ENCODE results near the gene EXOC3.

EXOC3 gene

DNA sequence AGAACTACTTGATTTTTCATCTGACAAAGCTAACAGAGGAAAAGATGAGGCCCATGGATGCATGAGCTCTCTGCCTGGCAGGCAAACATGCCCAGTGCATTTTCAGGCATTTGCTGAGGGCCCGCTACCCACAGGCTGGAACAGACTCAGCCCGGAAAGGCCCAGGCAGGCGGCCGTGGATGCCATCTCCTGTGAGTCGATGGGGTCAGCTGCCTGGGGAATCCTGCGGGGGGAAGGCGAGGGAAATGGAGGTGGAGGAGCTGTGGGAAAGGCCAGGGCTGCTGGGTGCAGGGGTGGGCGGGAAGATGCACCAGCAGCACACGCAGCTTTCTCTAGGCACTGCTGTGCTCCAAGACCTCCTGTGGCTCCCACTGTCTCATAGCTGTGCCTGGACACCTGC, 67.5 kb downstream of the EXOC3 start:
- TF ChIP-seq, protein P1, sequence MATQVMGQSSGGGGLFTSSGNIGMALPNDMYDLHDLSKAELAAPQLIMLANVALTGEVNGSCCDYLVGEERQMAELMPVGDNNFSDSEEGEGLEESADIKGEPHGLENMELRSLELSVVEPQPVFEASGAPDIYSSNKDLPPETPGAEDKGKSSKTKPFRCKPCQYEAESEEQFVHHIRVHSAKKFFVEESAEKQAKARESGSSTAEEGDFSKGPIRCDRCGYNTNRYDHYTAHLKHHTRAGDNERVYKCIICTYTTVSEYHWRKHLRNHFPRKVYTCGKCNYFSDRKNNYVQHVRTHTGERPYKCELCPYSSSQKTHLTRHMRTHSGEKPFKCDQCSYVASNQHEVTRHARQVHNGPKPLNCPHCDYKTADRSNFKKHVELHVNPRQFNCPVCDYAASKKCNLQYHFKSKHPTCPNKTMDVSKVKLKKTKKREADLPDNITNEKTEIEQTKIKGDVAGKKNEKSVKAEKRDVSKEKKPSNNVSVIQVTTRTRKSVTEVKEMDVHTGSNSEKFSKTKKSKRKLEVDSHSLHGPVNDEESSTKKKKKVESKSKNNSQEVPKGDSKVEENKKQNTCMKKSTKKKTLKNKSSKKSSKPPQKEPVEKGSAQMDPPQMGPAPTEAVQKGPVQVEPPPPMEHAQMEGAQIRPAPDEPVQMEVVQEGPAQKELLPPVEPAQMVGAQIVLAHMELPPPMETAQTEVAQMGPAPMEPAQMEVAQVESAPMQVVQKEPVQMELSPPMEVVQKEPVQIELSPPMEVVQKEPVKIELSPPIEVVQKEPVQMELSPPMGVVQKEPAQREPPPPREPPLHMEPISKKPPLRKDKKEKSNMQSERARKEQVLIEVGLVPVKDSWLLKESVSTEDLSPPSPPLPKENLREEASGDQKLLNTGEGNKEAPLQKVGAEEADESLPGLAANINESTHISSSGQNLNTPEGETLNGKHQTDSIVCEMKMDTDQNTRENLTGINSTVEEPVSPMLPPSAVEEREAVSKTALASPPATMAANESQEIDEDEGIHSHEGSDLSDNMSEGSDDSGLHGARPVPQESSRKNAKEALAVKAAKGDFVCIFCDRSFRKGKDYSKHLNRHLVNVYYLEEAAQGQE (IDR thresholded peaks at IDR 0.05; ENCODE audit: insufficient read depth in 1 of 2, low read depth in 2 of 2, low read length in 2 of 2): no peak
- no peak for TF ChIP-seq POLR2AphosphoS5 (IDR thresholded peaks at IDR 0.05; ENCODE audit: low read depth, low read length)
- TF ChIP-seq SIN3A (IDR thresholded peaks at IDR 0.05; ENCODE audit: borderline replicate concordance, insufficient read depth, low read length): no peak
- no peak for TF ChIP-seq TAF1 (IDR thresholded peaks at IDR 0.05; ENCODE audit: borderline replicate concordance, insufficient read depth, low read length)
- TF ChIP-seq FOXP2 (optimal IDR thresholded peaks at IDR 0.05; ENCODE audit: borderline replicate concordance, extremely low read depth, extremely low read length, insufficient read depth): no peak

- no peak for TF ChIP-seq FOXP2 (optimal IDR thresholded peaks at IDR 0.05; ENCODE audit: borderline replicate concordance, extremely low read depth, extremely low read length, insufficient read depth)
- TF ChIP-seq TAF1 (IDR thresholded peaks at IDR 0.05; ENCODE audit: borderline replicate concordance, insufficient read depth, low read length): no peak
- TF ChIP-seq SIN3A (IDR thresholded peaks at IDR 0.05; ENCODE audit: borderline replicate concordance, insufficient read depth, low read length): no peak
- TF ChIP-seq, protein P1 (IDR thresholded peaks at IDR 0.05; ENCODE audit: insufficient read depth in 1 of 2, low read depth in 2 of 2, low read length in 2 of 2): no peak
- no peak for TF ChIP-seq POLR2AphosphoS5 (IDR thresholded peaks at IDR 0.05; ENCODE audit: low read depth, low read length)
Measured at GRCh38 chr5:511476-511875, 68.5 kb downstream of the EXOC3 start.

DNA sequence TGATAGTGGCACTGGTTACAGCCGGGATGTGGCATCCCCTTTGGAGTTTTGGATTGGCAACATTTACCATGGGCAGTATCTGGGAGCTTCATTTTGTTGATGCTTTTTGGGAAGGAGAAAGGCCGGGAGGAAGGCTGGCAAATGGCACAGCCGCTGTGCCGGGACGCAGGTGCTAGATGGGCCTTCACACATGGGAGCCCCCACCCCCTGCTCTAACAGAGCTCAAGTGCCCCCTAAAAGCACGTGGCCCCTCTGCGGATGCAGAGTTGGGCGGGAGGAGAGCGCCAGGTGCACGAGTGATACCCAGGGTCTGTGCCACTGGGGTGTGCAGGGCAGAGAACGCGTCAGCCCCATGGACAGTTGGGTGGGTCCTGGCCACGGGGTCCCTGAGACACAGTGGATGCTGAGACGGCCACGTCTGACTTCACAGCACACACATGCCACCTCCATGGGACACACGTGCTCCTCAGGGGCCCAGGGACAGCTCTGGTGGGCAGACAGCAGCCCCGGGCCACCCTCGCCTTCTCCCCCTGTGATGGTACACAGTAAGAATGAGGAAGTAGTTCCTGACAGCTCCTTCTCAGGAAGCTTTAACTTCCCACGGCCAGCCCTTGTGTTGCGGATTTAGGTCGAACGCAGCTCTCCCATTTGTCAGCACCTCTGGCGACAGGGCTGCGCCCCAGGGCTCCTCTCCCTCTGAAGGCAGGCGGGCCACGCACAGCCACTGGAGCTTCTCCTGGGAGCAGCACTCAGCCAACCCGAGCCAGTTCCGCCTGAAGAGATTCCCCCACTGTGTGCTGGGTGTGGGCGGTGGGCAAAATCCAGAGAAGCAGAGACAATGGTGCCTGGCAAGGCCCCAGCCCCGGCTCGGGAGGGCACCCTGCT, 70.5 kb downstream of the EXOC3 start:
- TF ChIP-seq FOXP2 (optimal IDR thresholded peaks at IDR 0.05; ENCODE audit: borderline replicate concordance, extremely low read depth, extremely low read length, insufficient read depth) (no peak), SIN3A (IDR thresholded peaks at IDR 0.05; ENCODE audit: borderline replicate concordance, insufficient read depth, low read length) (no peak), POLR2AphosphoS5 (IDR thresholded peaks at IDR 0.05; ENCODE audit: low read depth, low read length) (no peak)
- TF ChIP-seq, protein P1 (IDR thresholded peaks at IDR 0.05; ENCODE audit: insufficient read depth in 1 of 2, low read depth in 2 of 2, low read length in 2 of 2): no peak

GRCh38 chr5:514101-514485, 71.1 kb downstream of the EXOC3 start:
- TF ChIP-seq, protein P1 (IDR thresholded peaks at IDR 0.05; ENCODE audit: insufficient read depth in 1 of 2, low read depth in 2 of 2, low read length in 2 of 2): no peak
- TF ChIP-seq FOXP2 (optimal IDR thresholded peaks at IDR 0.05; ENCODE audit: borderline replicate concordance, extremely low read depth, extremely low read length, insufficient read depth) (no peak), POLR2AphosphoS5 (IDR thresholded peaks at IDR 0.05; ENCODE audit: low read depth, low read length) (no peak), SIN3A (IDR thresholded peaks at IDR 0.05; ENCODE audit: borderline replicate concordance, insufficient read depth, low read length) (no peak), TAF1 (IDR thresholded peaks at IDR 0.05; ENCODE audit: borderline replicate concordance, insufficient read depth, low read length) (no peak)

Measured in PFSK-1 (cell line).